Ammon's horn (tissue), 1 donor: Measurements from ENCODE around the gene MARCKS.

ENCODE experiments used
- DNase-seq: peaks from one replicate; pipeline ENCODE4 v3.0.0-alpha.2; 2016; ENCODE audit warnings: low spot score

Gene MARCKS

DNA sequence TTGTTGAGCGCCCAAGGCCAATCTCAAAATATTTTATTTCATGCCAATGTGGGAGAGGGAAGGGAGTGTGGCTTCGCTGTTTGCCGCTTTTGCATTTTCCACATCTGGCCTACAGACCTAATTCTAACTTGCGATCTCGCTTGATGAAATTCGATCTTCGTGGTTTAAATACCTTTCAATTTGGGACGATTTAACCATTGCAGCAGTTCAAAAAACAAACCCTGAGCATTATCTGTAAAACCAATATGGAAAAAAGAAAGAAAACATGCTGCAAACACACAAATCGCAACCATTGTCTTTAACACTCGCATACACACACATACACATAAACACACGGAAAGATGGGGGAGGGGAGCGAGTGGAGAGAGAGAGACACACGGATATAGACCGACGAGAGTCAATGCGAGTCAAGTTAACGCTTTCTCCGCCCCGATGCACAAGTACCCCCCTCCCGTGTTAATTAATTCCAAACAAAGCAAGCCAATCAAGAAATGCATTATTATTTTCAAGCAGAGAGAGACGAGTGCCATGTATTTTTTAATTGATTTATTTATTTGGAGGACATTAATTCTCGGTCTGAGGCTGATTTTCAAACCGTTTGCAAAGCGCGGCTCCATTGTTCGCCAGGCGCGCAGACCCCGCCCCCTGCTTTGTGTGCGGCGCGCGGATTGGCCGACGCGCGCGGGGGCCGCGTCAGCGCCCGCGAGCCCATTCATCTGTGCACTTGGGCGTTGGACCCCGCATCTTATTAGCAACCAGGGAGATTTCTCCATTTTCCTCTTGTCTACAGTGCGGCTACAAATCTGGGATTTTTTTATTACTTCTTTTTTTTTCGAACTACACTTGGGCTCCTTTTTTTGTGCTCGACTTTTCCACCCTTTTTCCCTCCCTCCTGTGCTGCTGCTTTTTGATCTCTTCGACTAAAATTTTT lies at the start of gene MARCKS:
TSS of gene MARCKS (plus strand) at position 721 of the 931 bp plus-strand sequence. CDS start 401 bp downstream, outside the sequence.
- DNase-seq: peak; percentile 89

- DNase-seq: peak; percentile 64
These were observed 47.3 kb upstream of the MARCKS start for GRCh38 chr6:113809826-113810225.

GRCh38 chr6:113813142-113813541 lies 44.0 kb upstream of the MARCKS start:
- DNase-seq: no peak

- no peak for DNase-seq
These were observed 38.6 kb upstream of the MARCKS start for GRCh38 chr6:113818578-113818977.

- DNase-seq: no peak
These were observed 37.8 kb upstream of the MARCKS start for GRCh38 chr6:113819169-113819830.

DNA sequence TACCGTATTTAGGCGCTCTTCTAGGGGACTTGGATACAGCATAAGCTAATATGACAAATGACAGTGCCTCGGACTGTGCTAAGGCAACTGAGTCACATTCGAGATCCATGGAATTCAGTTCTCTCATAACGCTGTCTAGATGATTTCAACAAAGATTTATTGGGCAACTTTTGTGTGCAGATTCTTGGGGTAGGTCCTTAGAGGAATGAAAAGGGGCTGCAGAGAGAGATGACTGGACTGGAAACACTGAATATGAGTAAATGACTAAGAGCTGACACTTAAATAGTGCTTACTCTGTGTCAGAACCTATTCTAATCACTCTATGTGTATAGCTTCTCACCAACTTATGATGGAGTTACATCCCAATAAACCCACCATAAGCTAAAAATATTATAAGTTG lies 36.4 kb upstream of the MARCKS start:
- no peak for DNase-seq

DNA sequence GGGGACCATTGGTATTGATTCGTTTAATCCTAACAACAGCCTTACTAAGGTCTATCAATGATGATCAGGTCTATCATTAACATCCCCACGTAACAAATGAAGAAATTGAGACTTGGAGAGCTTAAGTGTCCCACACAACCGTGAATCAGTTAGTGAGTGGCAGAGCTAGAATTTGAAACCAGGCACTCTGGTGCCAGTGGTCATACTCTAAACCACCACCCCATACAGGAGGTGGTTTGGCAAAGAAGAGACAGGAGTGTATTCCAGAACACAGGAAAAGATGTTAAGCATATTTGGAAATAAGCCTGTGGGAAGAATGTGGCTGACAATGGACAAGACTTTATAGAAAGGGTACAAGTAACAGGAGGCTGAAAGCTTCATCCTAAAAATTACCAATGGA lies 35.7 kb upstream of the MARCKS start:
- no peak for DNase-seq

- no peak for DNase-seq
These were observed 33.2 kb upstream of the MARCKS start for GRCh38 chr6:113823916-113824315.

- peak; percentile 7 for DNase-seq
These were observed 32.7 kb upstream of the MARCKS start for GRCh38 chr6:113824411-113824810.

DNA sequence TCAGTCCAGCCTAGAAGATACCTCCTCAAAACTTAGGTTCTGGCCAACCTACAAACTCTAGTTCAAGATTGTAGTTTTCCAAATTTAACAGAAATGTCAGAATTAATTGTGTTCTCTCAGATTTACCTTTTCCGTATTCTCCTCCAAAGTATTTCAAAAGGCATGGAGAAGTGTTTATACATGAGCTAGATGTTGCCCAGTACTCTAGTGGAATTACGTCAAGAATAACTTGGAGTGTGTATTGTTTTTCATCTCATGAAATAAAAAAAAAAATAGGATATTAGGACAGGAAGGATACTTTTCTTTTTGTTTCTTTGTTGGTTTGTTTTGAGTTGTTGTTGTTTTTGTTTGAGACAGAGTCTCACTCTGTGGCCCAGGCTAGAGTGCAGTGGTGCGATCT lies 32.3 kb upstream of the MARCKS start:
- no peak for DNase-seq

DNA sequence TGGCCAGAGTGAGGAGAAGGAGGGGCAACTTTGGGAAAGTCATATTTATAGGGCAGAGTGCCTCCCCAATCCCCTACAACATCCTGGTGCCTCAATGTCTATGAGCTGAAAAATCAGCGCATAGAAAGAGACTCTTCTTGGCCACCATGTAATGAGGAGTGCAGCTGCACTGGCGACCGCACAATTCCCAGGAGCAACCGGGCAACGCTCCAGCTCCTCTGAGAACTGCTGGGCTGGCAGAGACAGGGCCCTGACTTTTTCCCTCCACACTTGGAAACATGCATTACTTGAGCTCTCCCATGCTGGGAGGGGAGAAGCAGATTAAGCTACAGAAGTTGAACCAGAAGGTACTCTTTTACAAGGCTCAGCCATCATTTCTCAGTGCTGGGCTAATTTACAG lies 31.4 kb upstream of the MARCKS start:
- DNase-seq: peak; percentile 91

DNA sequence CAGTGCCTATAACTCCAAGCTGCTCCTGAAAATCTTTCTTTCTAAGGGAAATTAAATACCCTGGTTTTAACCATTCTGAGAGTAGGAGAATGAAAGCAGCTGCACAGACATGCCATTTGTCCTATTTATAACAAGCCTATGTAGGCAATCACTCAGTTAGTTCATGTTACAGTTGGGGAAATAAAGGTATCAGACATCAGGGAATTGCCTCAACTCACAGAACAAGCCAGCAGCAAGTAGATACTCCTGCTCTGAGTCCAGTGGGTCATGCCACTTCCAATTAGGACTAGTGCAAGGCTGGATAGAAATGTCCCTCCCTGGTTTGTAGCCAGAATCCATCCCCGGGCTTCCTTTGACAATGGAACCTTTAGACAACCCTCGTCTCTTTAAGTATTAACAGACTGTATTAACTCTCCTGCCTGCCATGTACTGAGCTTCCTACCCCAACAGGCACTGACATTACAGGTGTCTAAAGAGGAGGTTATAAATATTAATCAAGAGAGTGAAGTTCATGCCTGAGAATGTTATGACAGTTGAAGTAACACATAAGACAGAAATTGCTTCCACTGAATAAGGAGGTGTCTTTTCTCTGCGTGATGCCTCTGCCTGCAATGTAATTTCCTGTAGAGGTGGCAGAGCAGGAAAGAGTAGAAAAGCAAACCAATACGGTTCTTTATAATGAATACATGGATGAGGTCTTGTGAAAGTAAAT lies 28.0 kb upstream of the MARCKS start:
- no peak for DNase-seq

DNA sequence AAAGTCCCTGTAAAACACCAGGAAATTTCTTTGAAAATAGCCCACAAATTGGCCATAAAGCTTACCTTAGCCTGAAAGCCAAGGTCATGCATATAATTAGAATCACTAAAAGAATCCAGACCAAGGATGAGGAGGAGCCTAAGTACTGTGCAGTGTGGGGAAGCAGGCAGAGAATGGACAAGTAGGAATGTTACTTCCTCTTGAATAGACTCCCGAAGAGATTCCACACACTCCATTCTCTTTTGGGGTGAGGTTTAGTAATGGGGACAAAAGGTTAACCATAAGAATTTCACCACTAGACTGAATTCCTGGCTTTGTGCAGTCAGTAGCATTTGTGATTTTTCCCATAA lies 27.5 kb upstream of the MARCKS start:
- no peak for DNase-seq

GRCh38 chr6:113830140-113830539 lies 27.0 kb upstream of the MARCKS start:
- DNase-seq: no peak

DNA sequence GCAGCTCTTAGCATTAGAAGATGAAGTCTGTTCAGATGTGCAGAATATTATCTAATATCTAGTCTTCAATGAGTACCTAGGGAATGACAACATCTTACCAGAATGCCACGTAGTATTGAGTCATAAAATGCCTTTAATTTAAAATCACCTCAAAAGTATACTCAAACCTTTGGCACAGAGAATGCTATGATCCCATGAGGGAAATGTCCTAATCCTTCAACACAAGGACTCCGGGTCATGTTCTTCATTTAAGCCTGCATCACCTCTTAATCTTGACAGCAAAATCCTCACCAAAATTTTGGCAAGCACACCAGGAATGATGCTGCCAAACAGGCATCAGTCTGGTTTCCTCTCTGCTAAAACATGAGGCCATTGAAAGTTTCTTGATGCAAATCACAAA lies 23.6 kb upstream of the MARCKS start:
- DNase-seq: no peak

GRCh38 chr6:113837170-113837569 lies 20.0 kb upstream of the MARCKS start:
- DNase-seq: no peak

- no peak for DNase-seq
These were observed 15.0 kb upstream of the MARCKS start for GRCh38 chr6:113842165-113842564.

- DNase-seq: no peak
These were observed 13.6 kb upstream of the MARCKS start for GRCh38 chr6:113843500-113844073.

DNA sequence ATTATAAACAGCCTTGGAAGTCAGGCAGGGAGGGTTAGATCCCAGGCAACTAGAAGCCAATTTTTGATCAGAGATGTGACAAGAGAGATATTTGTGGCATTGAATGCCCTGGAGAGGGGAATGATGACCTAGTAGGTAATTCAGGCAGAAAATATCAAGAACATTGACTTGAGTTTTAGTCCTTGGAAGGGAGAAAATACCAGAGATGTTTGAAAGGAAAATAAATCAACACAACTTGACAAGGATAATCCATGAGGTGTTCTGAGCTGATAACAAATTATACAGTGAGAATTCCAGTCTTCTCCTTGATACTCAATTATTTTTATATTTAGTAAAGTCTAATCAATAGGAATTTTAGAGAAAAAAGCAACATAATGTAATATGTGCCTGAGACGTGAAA lies 10.6 kb upstream of the MARCKS start:
- no peak for DNase-seq

- no peak for DNase-seq
These were observed 9.7 kb upstream of the MARCKS start for GRCh38 chr6:113847447-113847846.

DNA sequence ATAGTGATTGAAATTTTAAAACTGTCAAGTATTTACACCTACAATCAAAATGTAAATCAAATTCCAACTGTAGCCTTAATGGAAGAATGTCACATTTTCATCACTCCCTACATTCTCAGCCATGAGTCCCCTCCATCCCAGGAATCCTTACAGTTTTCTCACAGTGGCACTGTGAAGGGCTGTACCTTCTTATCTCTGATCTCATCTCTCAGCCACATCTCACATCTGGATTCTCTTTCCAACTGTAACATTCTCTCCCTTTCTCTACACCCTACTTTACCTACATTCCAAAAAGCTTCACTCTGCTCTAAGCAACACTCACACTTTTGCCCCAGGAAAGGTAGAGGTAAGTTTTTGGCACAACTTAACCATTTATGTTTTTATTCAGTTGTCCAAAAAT lies 8.9 kb upstream of the MARCKS start:
- DNase-seq: no peak

GRCh38 chr6:113848811-113849210 lies 8.3 kb upstream of the MARCKS start:
- DNase-seq: no peak
